Neutrophil (primary cell): ENCODE results near the gene TBC1D10A.

Experiments
- H3K27ac ChIP-seq: fragments of 200-600 bp; sonication (generic); 2 replicates; pipeline ENCODE4 v1.5.1; 2016; ENCODE audit warnings: mild to moderate bottlenecking, moderate library complexity
- H3K27me3 ChIP-seq: fragments of 200-600 bp; sonication (generic); 2 replicates; pipeline ENCODE4 v1.6.0; 2016; ENCODE audit warnings: mild to moderate bottlenecking
- H3K36me3 ChIP-seq: fragments of 200-600 bp; sonication (generic); 2 replicates; pipeline ENCODE4 v1.5.1; 2017
- H3K4me1 ChIP-seq, 2 experiments: fragments of 200-600 bp in 1 of 2; sonication (generic) in 1 of 2; 1 replicate in 1 of 2; 2 replicates in 1 of 2; pipeline versions ENCODE4 v1.5.1 to v1.6.1; 2013 to 2016; ENCODE audit warnings: low read depth in 1 of 2, low read length in 1 of 2, mild to moderate bottlenecking in 1 of 2, moderate library complexity in 1 of 2; ENCODE audit not compliant: control insufficient read depth in 1 of 2, insufficient read depth in 1 of 2
- H3K4me3 ChIP-seq, 2 experiments: fragments of 200-600 bp in 1 of 2; sonication (generic) in 1 of 2; 1 replicate in 1 of 2; 2 replicates in 1 of 2; pipeline ENCODE4 v1.5.1; 2013 to 2016; ENCODE audit warnings: low read depth in 1 of 2, low read length in 1 of 2, mild to moderate bottlenecking in 1 of 2, moderate library complexity in 1 of 2
- H3K9me3 ChIP-seq: fragments of 200-600 bp; sonication (generic); 2 replicates; pipeline ENCODE4 v1.5.1; 2016
- CTCF ChIP-seq: fragments of 200-600 bp; sonication (generic); IDR thresholded peaks from 2 replicates; pipeline ENCODE4 v1.5.1; 2016; ENCODE audit warnings: antibody characterized with exemption

Gene TBC1D10A

DNA sequence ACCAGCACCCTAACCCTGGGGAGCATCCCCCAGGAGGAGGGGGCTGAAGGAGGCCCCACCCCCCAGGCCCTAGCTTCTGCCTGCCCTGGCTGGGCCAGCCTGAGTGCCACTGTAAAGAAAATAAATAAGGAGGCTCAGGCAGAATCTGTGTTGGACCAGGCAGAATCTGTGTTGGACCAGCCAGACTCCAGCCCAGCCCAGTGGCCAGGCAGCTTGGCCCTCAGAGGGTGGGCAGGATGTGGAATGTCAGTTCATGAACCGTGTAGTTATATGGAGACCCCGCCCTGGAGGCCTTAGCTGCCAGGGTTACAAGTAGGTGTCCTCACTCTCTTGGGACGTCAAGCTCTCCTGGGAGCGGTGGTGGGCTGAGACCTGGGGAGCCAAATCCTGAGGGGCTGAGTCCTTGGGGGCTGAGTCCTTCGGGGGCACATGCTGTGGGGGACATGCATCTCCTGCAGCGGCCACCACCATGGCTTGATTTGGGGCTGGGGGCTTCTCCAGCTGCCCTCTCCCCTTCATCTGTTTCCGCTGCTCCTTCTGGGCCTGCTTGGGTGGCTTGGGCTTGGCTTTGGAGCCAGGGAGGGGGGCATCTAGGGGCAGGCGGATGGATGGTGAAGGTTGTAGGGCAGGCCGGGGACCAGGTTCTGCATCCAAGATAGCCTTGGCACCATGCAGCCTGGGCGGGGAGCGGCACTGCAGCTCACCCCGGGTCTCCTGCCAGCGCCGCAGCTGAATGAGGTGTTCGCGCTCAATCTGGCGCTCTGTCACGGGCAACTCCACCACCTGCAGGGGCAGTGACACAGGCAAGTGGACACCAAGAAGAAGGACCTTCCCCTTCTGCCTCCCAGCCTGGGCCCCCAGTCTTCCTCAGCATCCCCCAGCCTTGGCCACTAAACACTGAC is 34.4 kb downstream of the TBC1D10A start:
- no peaks in the 10 kb centered on the region for H3K9me3 ChIP-seq
- no peak for TF ChIP-seq CTCF
- H3K27me3 ChIP-seq, result no peaks in the 10 kb centered on the region
- no peak overlapping the region for H3K4me3 ChIP-seq
- H3K27ac ChIP-seq, result peak overlapping the region; percentile 8
- H3K4me1 ChIP-seq, result peaks cover 21 to 29% of the 10 kb centered on the region in 2 experiments
- H3K36me3 ChIP-seq, result peaks cover 63% of the 10 kb centered on the region

DNA sequence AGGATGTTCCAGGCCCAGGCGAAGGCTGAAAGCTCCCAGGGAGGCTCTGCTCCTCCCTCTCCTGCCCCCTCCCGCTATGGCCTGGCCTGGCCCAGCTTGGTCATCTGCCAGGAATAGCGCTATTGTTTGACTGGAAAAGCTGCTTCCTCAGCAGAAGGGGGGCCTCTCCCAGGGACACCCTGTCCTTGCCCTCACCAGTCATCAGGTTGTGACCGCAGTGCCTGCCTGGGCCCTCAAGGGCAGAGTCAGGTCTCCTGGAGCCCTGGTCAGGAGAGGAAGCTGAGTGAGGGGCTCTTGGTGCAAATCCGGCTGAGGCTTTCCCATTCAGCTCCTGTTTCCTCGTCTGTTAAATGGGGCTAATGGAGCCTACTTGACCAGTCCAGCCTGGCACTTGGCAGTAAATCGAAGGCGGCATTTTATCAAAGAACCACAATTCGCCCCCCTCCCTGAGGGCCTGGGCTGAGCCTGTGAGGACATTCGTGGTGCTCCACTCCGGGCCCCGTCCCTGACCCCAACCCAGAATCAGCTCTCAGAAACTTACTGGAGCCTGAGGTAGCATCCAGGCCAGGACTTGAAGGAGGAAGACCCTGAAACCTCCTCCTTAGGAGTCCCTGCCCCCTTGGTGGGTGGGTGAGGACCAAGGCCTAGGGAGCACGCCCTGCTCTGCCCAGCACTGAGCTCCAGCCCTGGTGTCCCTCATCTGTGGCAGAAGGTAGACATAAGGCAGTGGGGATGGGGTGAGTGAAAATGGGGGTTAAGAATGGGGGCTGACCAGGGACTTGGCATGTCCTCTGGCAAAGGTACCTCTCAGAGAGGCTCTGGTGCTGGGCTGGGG is 35.5 kb downstream of the TBC1D10A start:
- peaks cover 29 to 39% of the 10 kb centered on the region in 2 experiments for H3K4me1 ChIP-seq

DNA sequence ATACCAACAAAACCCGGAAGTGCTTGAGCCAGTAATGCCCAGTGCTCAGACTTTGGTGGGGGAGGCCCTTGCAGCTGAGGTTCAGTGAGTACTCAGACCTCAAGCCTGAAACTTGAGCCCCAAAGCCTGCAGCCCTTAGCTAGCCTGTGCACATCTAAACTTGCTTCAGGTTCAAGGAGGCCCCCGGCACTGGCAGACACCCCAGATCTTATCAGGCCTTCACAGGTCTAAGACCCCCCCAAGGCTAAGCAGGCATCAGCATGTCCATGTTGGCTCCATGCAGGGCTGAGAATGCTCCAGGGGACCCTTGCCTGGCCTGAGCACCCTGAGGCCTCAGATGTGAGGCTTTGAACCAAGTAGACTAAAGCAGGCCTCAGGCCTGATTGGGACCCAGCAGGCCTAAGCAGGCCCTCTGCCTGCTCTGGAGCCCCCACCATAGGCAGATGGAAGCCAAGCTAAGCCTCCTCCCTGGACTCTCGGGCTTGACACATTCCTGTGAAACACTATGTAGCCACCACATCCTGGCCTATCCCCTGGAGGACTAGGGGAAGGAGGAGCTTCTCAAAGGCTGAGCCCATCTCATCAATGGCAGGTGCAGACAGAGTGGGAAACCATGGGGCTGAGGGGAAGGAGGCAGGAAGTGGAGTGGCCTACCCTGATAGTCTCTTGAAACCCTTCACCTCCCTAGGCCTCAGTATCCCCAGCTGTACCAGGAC is 36.2 kb downstream of the TBC1D10A start:
- no peak for TF ChIP-seq CTCF
- H3K27ac ChIP-seq, result peak overlapping the region; percentile 78
- H3K9me3 ChIP-seq, result no peaks in the 10 kb centered on the region
- peaks cover 29 to 39% of the 10 kb centered on the region in 2 experiments for H3K4me1 ChIP-seq
- H3K27me3 ChIP-seq, result no peaks in the 10 kb centered on the region
- peaks cover 47% of the 10 kb centered on the region for H3K36me3 ChIP-seq
- H3K4me3 ChIP-seq, result no peak overlapping the region

More for the DNA sequence above, 35.5 kb downstream of the TBC1D10A start:
- no peaks in the 10 kb centered on the region for H3K9me3 ChIP-seq
- peaks cover 53% of the 10 kb centered on the region for H3K36me3 ChIP-seq
- H3K27ac ChIP-seq, result peak overlapping the region; percentile 78
- no peaks in the 10 kb centered on the region for H3K27me3 ChIP-seq
- no peak for TF ChIP-seq CTCF
- no peak overlapping the region for H3K4me3 ChIP-seq

DNA sequence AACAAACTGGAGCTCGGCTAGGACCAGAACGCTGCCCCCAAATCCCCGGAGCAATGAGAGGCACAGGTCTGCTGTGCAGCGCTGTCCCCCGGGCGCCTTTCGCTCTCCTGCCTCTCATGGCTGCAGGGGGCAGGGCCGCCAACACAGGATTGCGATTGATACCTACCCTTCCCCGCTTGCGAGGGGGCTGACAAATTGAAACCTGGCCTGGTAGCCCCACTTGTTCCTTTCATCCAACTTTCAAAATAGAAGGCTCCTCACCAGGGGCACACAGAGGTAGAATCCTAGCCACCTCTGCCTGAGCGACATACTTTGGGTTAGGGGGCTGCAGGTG is 36.8 kb downstream of the TBC1D10A start:
- Histone ChIP-seq H3K27me3 (no peaks in the 10 kb centered on the region), H3K27ac (peak overlapping the region; percentile 78), H3K4me3 (peak overlapping the region; percentile 78 to 94), H3K4me1 (peaks cover 29 to 39% of the 10 kb centered on the region in 2 experiments), H3K36me3 (peaks cover 46% of the 10 kb centered on the region), H3K9me3 (no peaks in the 10 kb centered on the region)
- no peak for TF ChIP-seq CTCF
